ENCODE data around the gene PROS1. TPM values are rescaled to one million over a fixed set of nuclear protein-coding genes. Genes with fewer than 3 reads are reported as not detected.

PROS1 gene
- total and polyA plus RNA-seq, 2 of the 8 experiments (the other 6 are each of a cell fraction or from before 2014, with no cell fraction given), result 0.65 to 2.5 TPM

- Histone ChIP-seq H3K9me3 (ENCODE audit: insufficient read depth in 2 of 2, low read depth in 1 of 2, low read length in 1 of 2) (peaks cover 14 to 23% of the 10 kb centered on the region in 2 experiments; a peak in 3 of 4 replicates), H3K27ac (ENCODE audit: low read depth, low read length) (no peak overlapping the region), H4K91ac (replicated peaks; ENCODE audit: insufficient read length, low read length) (no peak overlapping the region), H2AK5ac (ENCODE audit: low read depth, low read length) (no peak overlapping the region), H2BK12ac (ENCODE audit: low read depth, low read length) (no peak overlapping the region), H3K4me1 (replicated peaks in 1 of 4; ENCODE audit: control insufficient read depth in 3 of 4, insufficient read depth in 4 of 4, low read length in 3 of 4) (no peaks in the 10 kb centered on the region), H3K56ac (replicated peaks; ENCODE audit: insufficient read length, low read depth, low read length) (no peak overlapping the region), H2BK15ac (ENCODE audit: low read length) (no peak overlapping the region), H2AFZ (ENCODE audit: low read length) (no peak overlapping the region), H3K23ac (ENCODE audit: insufficient read length) (no peak overlapping the region), H4K20me1 (replicated peaks in 1 of 2; ENCODE audit: control insufficient read depth in 1 of 2, insufficient read depth in 2 of 2, low read length in 2 of 2) (no peaks in the 10 kb centered on the region), H3K18ac (ENCODE audit: extremely low read depth, low read length) (no peak overlapping the region), H3K23me2 (ENCODE audit: low read depth, low read length) (no peaks in the 10 kb centered on the region), H4K8ac (ENCODE audit: extremely low read depth, insufficient read depth, low read length) (no peak overlapping the region), H3K4me3 (ENCODE audit: extremely low read depth in 1 of 4, insufficient read depth in 2 of 4, low read depth in 3 of 4, low read length in 4 of 4) (no peak overlapping the region), H2BK120ac (replicated peaks; ENCODE audit: low read depth, low read length) (no peak overlapping the region), H4K5ac (ENCODE audit: insufficient read length, low read depth, low read length) (no peak overlapping the region), H2BK5ac (ENCODE audit: low read depth, low read length) (no peak overlapping the region), H3K4me2 (ENCODE audit: insufficient read depth in 1 of 2, low read depth in 2 of 2, low read length in 2 of 2) (no peak overlapping the region), H3K27me3 (replicated peaks in 1 of 4; ENCODE audit: control insufficient read depth in 3 of 4, extremely low read depth in 1 of 4, insufficient read depth in 3 of 4, low read length in 3 of 4) (no peaks in the 10 kb centered on the region), H3K36me3 (ENCODE audit: control insufficient read depth in 2 of 4, insufficient read depth in 4 of 4, low read length in 3 of 4) (no peaks in the 10 kb centered on the region), H3K14ac (ENCODE audit: insufficient read length) (no peak overlapping the region), H2BK20ac (ENCODE audit: low read length) (no peak overlapping the region), H3K4ac (replicated peaks; ENCODE audit: insufficient read length, low read depth, low read length) (no peak overlapping the region), H3K9ac (replicated peaks in 1 of 4; ENCODE audit: extremely low read depth in 1 of 4, low read depth in 3 of 4, low read length in 3 of 4) (no peak overlapping the region), H3K79me2 (ENCODE audit: control insufficient read depth in 1 of 2, insufficient read depth in 2 of 2, low read length in 2 of 2) (no peaks in the 10 kb centered on the region), H3K79me1 (ENCODE audit: low read depth, low read length) (no peaks in the 10 kb centered on the region)
- DNase-seq (ENCODE audit: low read depth in 1 of 2, low spot score in 2 of 2) (no peak), FAIRE-seq (no peak)
- POLR2A ChIA-PET (ENCODE audit: partially characterized antibody), result no interaction called here
- no CpG with 5 or more reads among the region's 2 CpGs for WGBS, 2 experiments (ENCODE audit: extremely low coverage in 1 of 2, insufficient coverage in 1 of 2, insufficient read length in 1 of 2, insufficient replicate concordance in 2 of 2, low coverage in 1 of 2, low lambda C conversion rate in 2 of 2, missing lambda C conversion rate in 1 of 2)
- CTCF ChIA-PET (ENCODE audit: partially characterized antibody), result no interaction called here
- no peak for TF ChIP-seq SRF (IDR thresholded peaks at IDR 0.05; ENCODE audit: low read depth, low read length)
- no peak for TF ChIP-seq GTF2F1 (IDR thresholded peaks at IDR 0.05; ENCODE audit: borderline replicate concordance, low read depth, low read length)
- TF ChIP-seq BCL11A (IDR thresholded peaks at IDR 0.05; ENCODE audit: low read depth in 2 of 2, low read length in 2 of 2), result no peak
- TF ChIP-seq NANOG (IDR thresholded peaks at IDR 0.05; ENCODE audit: insufficient read depth, low read depth, low read length, poor library complexity, severe bottlenecking), result no peak
These were observed 49.2 kb downstream of the PROS1 start for GRCh38 chr3:93924491-93924890.
